PC-9 (cell line): ENCODE measurements around the gene STUM. TPM values are rescaled to one million over a fixed set of nuclear protein-coding genes. Genes with fewer than 3 reads are reported as not detected.

ENCODE experiments used
- BruUV-seq: library from RNA; stranded (reverse); fragments of 400-500 nt; replicated peaks from 2 replicates; lab custom pipeline; 2021; lab: Mats Ljungman, UMichigan
- CTCF ChIA-PET: fragments of 300-600 bp; sonication (Branson Sonifier 250); formaldehyde crosslinking; loops from one replicate; lab custom pipeline; 2022; ENCODE audit warnings: antibody characterized with exemption; lab: Charles Lee
- POLR2A ChIA-PET: fragments of 300-600 bp; sonication (Branson Sonifier 250); formaldehyde crosslinking; loops from one replicate; lab custom pipeline; 2022; ENCODE audit warnings: antibody characterized with exemption; ENCODE audit not compliant: unreplicated experiment; lab: Charles Lee
- DNase-seq, 2 experiments: peaks; one replicate each; pipeline versions ENCODE4 v3.0.0 to v3.0.0-alpha.2; 2015 to 2022; ENCODE audit warnings: mixed read lengths in 1 of 2
- H2AFZ ChIP-seq: fragments of 200-600 bp; sonication (generic); 2 replicates; pipeline ENCODE4 v1.8.1; 2017; ENCODE audit warnings: antibody characterized with exemption
- H3F3A ChIP-seq: fragments of 200-600 bp; sonication (generic); 2 replicates; pipeline ENCODE4 v1.8.1; 2017; ENCODE audit warnings: antibody characterized with exemption, mild to moderate bottlenecking, low read depth; ENCODE audit not compliant: insufficient read depth
- H3K27ac ChIP-seq: fragments of 200-600 bp; sonication (generic); 2 replicates; pipeline ENCODE4 v1.6.1; 2016; ENCODE audit warnings: mixed run types
- H3K27me3 ChIP-seq: fragments of 200-600 bp; sonication (generic); 2 replicates; pipeline ENCODE4 v1.6.1; 2016; ENCODE audit warnings: low read depth, mixed run types; ENCODE audit not compliant: insufficient read depth
- H3K36me3 ChIP-seq: fragments of 200-600 bp; sonication (generic); 2 replicates; pipeline ENCODE4 v1.6.1; 2016; ENCODE audit warnings: low read depth, mixed run types
- H3K4me1 ChIP-seq: fragments of 200-600 bp; sonication (generic); replicated peaks from 2 replicates; pipeline ENCODE4 v1.6.1; 2016; ENCODE audit warnings: mixed run types; ENCODE audit not compliant: insufficient read depth
- H3K4me2 ChIP-seq: fragments of 200-600 bp; sonication (generic); 2 replicates; pipeline ENCODE4 v1.6.1; 2017; ENCODE audit warnings: mixed run types
- H3K4me3 ChIP-seq: fragments of 200-600 bp; sonication (generic); 2 replicates; pipeline ENCODE4 v1.6.1; 2016; ENCODE audit warnings: mixed run types
- H3K79me2 ChIP-seq: fragments of 200-600 bp; sonication (generic); 2 replicates; pipeline ENCODE4 v1.6.1; 2017; ENCODE audit warnings: low read depth, mixed run types
- H3K9me2 ChIP-seq: fragments of 200-600 bp; sonication (generic); 2 replicates; pipeline ENCODE4 v1.8.1; 2017; ENCODE audit warnings: mild to moderate bottlenecking; ENCODE audit not compliant: insufficient read depth
- H3K9me3 ChIP-seq: fragments of 200-600 bp; sonication (generic); 2 replicates; pipeline ENCODE4 v1.8.1; 2016; ENCODE audit warnings: low read depth; ENCODE audit not compliant: insufficient read depth
- H4K20me1 ChIP-seq: fragments of 200-600 bp; sonication (generic); 2 replicates; pipeline ENCODE4 v1.8.1; 2017; ENCODE audit not compliant: insufficient read depth
- CTCF ChIP-seq: fragments of 200-600 bp; sonication (generic); conservative IDR thresholded peaks from 2 replicates; pipeline ENCODE4 v1.6.1; 2017; ENCODE audit warnings: mixed run types, antibody characterized with exemption, mild to moderate bottlenecking, moderate library complexity
- EZH2 ChIP-seq: fragments of 200-600 bp; sonication (generic); IDR thresholded peaks from 2 replicates; pipeline ENCODE4 v1.8.0; 2017; ENCODE audit warnings: antibody characterized with exemption, low read depth
- intact Hi-C: fragments of 100-400 bp; cut with micrococcal nuclease; formaldehyde crosslinking; loops from one replicate; pipeline ENCODE4 v1.10.0; 2022; ENCODE audit not compliant: unreplicated experiment
- total RNA-seq: library from RNA; stranded (reverse); gene quantifications from 2 replicates; pipeline ENCODE4 v1.2.3, GENCODE V29; 2021

STUM gene
- total RNA-seq, 1 experiment from 2014 or later: not detected

DNA sequence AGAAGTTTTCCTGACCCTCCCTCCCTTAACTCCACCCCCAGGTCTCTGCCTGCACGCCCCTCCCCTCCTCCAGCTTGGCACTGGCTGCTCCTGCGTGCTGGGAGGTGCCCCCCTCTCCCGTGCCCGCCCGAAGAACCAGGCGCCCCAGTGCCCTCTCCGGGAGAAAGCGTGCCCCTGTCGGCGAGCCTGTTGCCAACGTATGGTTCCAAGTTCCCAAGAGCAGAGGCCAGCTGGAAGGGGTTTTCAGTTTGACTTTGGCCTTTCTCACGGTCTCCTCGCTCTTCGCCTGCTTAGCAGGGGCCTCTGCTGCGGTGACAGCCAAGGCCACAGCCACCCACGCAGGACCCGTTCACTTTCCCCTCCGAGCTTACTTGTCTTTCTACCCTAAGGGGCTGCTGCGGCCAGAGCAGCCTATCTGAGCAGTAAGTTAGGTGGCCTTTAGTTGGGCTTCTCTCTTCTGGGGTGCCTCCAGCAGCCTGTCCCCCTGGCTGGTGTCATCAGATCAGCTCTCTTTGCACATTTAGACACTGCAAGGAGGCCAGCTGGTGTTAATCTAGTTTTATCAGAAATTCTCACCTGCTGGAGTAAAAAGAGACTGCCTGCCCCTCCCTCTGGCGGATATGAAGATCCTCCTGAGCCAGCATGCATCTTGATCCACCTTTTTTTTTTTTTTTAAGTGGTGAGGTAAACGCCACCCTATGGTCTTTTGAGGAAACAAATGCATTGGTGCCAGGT lies 1.5 kb downstream of the STUM start:
- Histone ChIP-seq H4K20me1 (no peaks in the 10 kb centered on the region), H3K27me3 (peaks cover 31% of the 10 kb centered on the region), H3K4me3 (no peak overlapping the region), H3K4me2 (peak overlapping the region; percentile 40), H3K79me2 (no peaks in the 10 kb centered on the region), H3K36me3 (no peaks in the 10 kb centered on the region), H3K9me2 (no peaks in the 10 kb centered on the region), H3K9me3 (no peaks in the 10 kb centered on the region), H3K27ac (no peak overlapping the region), H3F3A (no peaks in the 10 kb centered on the region), H3K4me1 (no peaks in the 10 kb centered on the region), H2AFZ (no peak overlapping the region)
- intact Hi-C loops: loop anchor here (5.0 kb wide), 2 partner anchors 77 to 423 kb away; no protein-coding TSS in a partner anchor
- BruUV-seq: no TSS peak
- DNase-seq: peak in 1 of 2 experiments; percentile 39
- TF ChIP-seq EZH2: no peak
- peak; percentile 28; the same call in 1 of the 2 replicates for TF ChIP-seq CTCF
- ChIA-PET CTCF (interaction anchor here (0.7 kb wide), 1 partner anchor 680 kb away, joined by 4 read pairs; no protein-coding TSS in a partner anchor), POLR2A (no interaction called here)

DNA sequence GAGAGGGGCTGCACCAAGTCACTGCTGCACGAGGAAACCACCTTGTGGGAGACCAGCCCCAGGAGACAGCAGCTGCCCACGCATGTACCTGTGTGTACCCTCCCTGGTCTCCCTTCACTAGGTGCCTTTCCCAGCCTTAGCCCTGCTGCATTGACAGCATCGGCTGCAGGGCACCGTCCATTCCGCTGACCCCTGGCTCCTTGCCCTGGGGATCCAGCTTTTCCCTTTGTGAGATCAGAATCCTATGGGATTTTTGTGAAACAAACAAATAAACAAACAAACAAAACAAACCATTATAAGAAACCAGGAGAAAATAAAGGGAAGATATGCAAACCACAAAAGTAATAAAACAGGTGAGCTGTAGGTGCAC lies 2.1 kb downstream of the STUM start:
- no peaks in the 10 kb centered on the region for H3K9me2 ChIP-seq
- H2AFZ ChIP-seq: no peak overlapping the region
- no peaks in the 10 kb centered on the region for H3K4me1 ChIP-seq
- POLR2A ChIA-PET: no interaction called here
- CTCF ChIA-PET: interaction anchor here (0.7 kb wide), 1 partner anchor 680 kb away, joined by 4 read pairs; no protein-coding TSS in a partner anchor
- H3K9me3 ChIP-seq: no peaks in the 10 kb centered on the region
- no peak overlapping the region for H3K27ac ChIP-seq
- no peaks in the 10 kb centered on the region for H3K36me3 ChIP-seq
- H4K20me1 ChIP-seq: no peaks in the 10 kb centered on the region
- intact Hi-C loops: no loop called here
- peaks cover 37% of the 10 kb centered on the region for H3K27me3 ChIP-seq
- H3K79me2 ChIP-seq: no peaks in the 10 kb centered on the region
- TF ChIP-seq CTCF (0 out of 2 replicates have a peak, but pooled peaks have one; percentile 12), EZH2 (no peak)
- no peak overlapping the region for H3K4me2 ChIP-seq
- H3K4me3 ChIP-seq: no peak overlapping the region
- DNase-seq: no peak
- BruUV-seq: no TSS peak
- H3F3A ChIP-seq: no peaks in the 10 kb centered on the region

GRCh38 chr1:226551299-226551698 lies 2.7 kb downstream of the STUM start:
- CTCF ChIA-PET: no interaction called here
- Histone ChIP-seq H3K9me3 (no peaks in the 10 kb centered on the region), H3K4me2 (no peak overlapping the region)

More at GRCh38 chr1:226551299-226551698, 2.7 kb downstream of the STUM start:
- BruUV-seq: no TSS peak
- Histone ChIP-seq H3K9me2 (no peaks in the 10 kb centered on the region), H3K36me3 (no peaks in the 10 kb centered on the region), H3F3A (no peaks in the 10 kb centered on the region), H3K4me3 (no peak overlapping the region), H3K4me1 (no peaks in the 10 kb centered on the region), H3K27ac (no peak overlapping the region), H2AFZ (no peak overlapping the region), H4K20me1 (no peaks in the 10 kb centered on the region), H3K79me2 (no peaks in the 10 kb centered on the region), H3K27me3 (peaks cover 43% of the 10 kb centered on the region)
- intact Hi-C loops: no loop called here
- no peak for TF ChIP-seq CTCF
- TF ChIP-seq EZH2: no peak
- POLR2A ChIA-PET: interaction anchor here (0.5 kb wide), 1 partner anchor 82 kb away, joined by 3 read pairs; no protein-coding TSS in a partner anchor
- DNase-seq: no peak
